DMS 273 treated with DMSO at 0.1 percent for 48 hours (cell line): ENCODE results near the gene ZNF628.
A peak's percentile ranks its signal among the peaks of the same experiment; 100 is the strongest.

Source experiments
- DNase-seq: peaks from one replicate; lab custom pipeline; 2025; lab: John Stamatoyannopoulos, UW

Gene ZNF628

DNA sequence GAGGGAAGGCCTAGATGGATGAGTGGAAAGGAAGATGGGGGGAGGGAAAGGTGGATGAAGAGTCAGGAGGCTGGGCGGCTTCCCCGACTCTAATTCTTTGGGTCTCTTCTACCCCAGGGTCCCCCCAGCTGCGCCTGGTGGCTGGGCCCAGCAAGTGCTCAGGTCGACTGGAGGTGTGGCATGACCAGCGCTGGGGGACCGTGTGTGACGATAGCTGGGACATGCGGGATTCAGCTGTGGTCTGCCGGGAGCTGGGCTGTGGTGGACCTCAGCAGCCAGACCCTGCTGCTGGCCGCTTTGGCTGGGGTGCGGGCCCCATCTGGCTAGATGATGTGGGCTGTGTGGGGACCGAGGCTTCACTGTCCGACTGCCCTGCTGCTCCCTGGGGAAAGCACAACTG lies 21.3 kb downstream of the ZNF628 start:
- DNase-seq: no peak

DNA sequence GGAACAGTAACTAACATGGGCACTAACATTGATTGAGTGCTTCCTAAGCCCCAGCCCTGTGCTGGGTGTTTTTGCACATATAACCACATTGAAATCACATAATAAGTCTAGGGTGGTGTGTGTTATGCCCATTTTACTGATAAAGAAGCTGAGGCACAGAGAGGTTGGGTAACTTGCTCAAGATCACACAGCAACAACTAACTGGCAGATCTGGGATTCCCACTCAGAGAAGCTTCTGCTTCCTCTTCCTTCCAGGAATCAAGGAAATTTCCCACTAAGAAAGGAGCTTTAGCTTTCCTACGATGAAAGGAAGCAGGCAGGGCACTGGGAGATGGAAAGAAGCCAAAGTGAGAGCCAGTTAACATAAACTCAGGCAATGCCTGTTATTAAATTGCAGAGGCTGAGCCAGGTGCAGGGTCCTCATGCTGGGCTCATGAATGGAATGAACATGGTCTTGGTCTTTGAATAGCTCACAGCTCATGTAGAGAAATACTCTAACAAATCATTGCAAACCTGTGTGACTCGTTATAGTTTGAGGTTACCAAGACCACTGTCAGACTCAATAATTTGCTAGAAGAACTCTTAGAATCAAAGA lies 21.9 kb downstream of the ZNF628 start:
- DNase-seq: no peak

DNA sequence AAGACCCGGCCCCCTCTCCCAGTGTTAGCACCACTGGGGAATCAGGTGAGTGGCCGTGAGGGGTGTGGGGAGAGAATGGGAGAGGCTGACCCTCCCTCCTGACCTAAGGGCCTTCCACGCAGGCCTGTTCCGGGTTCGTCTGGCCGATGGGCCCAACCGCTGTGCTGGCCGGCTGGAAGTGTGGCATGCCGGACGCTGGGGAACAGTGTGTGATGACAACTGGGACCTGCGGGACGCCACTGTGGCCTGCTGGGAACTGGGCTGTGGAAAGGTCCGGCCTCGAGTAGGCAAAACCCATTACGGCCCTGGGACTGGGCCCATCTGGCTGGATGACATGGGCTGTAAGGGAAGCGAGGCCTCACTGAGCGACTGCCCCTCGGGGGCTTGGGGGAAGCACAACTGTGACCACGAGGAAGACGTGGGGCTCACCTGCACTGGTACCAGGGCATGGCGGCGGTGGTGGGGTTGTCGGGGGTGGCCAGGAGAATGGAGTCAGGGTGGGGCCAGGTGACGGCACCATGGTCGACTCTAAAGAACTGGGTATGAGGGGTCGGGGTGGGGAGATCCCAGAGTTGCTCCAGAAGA lies 24.0 kb downstream of the ZNF628 start:
- no peak for DNase-seq

DNA sequence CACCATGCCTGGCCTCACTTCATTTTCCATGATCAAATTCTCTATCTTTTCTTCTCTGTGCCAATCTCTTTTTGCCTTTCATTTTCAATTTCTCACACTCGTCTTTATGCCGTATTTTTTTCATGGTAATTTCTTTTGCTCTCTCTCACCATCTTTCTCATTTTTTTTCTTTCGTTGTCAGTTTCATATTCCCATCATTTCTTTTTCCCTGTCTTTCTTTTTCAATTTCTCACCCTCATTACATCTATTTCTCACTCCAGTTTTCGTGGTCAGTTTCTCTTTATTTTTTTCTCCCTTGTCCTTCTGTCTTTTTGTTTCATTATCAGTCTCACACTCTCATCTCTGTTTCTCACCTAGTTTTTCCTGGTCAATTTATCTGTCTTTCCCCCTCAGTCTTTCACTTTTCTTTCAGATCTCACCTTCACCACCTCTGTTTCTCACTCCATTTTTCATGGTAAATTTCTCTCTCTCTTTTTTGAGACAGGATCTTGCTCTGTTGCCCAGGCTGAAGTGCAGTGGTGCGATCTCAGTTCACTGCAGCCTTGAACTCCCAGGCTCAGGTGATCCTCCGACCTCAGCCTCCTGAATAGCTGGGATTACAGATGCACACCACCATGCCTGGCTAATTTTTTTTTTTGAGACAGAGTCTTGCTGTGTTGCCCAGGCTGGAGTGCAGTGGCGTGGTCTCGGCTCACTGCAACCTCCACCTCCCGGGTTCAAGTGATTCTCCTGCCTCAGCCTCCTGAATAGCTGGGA lies 26.0 kb downstream of the ZNF628 start:
- DNase-seq: no peak

DNA sequence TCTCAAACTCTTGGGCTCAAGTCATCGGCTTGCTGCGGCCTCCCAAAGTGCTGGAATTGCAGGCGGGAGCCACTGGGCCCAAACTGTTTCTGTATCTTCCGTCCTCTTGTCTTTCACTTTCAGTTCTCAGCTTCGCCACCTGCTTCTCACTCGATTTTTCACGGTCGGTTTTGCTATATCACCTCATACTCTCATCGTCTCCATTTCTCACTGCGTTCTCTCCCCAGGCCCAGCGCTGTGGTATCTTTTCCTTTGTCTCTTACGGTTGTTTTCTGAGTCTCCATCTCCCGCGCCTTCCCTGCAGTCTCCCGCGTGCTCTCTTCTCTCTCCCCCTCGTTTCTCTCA lies 26.7 kb downstream of the ZNF628 start:
- no peak for DNase-seq

DNA sequence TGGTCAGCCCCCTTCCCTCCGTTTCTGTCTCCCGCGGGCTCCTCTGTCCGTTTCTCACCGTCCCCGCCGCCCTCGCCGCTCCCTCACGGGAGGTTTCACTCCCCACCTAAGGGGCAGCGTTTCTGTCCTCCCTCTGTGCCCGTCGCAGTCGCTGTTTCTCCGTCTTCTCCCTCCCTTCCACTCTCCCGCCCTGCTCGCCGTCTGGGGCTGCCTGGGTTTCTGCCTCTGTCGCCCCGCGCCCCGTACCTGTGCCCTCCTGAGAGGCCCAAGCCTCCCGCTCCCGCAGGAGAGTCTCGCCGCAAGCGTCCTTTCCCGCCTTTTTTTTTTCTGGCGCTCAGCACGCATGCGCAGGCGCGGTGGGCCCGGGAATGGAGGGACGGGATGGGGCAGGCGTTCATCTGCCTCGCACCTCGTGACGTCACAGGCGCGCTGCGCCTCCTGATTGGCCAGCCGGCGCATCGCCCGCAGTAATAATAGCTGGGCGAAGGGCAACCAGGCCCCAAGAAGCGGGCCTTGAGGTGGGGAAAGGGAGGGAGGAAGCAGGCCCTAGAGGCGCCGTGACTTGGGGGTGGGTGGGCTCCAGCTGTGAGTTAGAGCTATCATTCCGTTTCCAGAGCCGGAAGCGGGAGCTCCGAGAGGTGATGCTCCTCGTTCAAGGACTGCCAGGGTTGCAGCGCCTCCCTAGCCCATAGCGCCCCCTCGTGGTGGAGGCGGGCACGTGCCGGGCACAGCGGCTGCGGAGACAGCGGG lies 27.3 kb downstream of the ZNF628 start:
- peak; percentile 54 for DNase-seq

DNA sequence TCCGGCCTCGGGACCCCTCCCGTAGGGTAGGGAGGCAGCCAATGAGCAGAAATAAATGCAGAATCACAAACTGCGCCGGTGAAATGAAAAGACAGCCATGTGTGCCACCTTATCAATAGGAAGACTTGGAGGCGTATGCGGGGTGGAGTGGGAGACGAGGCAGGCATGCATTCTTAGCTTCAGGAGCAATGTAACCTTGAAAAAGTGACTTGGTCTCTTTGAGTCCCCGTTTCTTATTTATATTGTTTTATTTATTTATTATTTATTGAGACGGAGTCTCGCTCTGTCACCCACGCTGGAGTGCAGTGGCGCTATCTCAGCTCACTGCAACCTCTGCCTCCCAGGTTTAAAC lies 27.8 kb downstream of the ZNF628 start:
- no peak for DNase-seq

DNA sequence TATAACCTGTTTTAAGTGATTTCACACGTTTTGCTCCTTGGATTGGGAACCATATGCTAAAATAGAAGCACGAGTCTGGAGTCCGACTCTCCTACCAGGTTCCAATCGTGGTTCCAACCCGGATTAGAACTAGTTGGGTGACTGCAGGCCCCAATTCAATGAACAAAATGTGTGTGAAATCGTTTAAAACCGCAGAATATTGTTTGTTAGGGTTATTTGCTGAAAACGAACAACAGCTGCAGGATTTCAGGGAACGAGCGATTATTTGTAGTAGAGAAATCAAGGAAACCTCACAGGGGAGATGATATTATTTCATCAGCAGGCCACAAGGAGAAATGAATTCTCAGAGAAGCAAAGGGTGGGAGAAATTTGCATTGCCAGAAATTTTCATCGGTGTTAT lies 28.6 kb downstream of the ZNF628 start:
- DNase-seq: no peak

DNA sequence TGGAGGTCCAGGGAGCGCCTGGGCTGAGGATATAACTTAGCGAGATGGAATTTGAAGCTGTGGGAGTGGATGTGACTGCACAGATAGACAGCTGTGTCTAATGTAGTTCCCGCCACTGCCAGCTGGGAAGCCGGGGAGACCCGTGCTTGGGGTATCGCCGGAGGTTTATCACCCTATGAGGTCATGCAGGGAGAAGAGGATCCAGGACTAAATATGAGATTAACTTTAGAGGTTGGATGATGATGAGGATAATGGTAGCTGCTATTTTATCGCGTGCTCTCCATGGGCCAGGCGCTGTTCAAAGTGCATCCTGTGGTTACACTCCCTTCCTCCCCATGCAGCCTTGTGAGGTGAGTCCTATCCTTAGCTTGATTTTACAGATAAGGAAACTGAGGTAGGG lies 31.7 kb downstream of the ZNF628 start:
- no peak for DNase-seq

DNA sequence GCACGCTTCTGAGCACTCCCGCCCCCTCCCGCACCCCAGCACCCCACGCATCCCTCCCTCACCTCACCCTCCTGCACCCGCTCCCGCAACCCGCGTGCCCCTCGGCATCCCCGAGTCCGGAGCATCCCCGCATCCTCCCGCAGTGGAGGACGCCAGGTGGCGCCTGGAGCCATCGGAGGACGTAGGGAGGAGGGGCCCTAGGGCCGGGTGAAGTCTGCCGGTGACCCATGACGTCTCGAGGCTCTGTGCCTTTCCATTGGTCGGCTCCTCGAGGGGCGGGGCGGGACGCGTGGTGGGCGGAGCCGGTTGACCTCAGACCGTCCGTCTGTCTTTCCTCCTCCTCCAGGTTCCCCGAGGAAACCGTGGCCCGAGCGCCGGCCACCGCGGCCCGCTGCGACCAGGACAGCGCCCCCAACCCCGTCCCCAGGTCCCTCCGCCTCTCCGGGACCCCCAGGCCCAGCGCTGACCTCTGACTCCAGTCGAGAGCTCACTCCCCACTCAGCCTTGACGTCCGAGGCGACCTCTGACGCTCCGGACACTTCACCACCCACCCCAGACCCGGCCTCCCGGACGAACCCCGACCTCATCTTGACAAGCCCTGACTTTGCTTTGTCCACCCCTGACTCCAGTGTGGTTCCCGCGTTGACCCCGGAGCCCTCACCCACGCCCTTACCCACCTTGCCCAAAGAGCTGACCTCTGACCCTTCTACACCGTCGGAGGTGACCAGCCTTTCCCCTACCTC lies 40.6 kb downstream of the ZNF628 start:
- peak; percentile 71 for DNase-seq

DNA sequence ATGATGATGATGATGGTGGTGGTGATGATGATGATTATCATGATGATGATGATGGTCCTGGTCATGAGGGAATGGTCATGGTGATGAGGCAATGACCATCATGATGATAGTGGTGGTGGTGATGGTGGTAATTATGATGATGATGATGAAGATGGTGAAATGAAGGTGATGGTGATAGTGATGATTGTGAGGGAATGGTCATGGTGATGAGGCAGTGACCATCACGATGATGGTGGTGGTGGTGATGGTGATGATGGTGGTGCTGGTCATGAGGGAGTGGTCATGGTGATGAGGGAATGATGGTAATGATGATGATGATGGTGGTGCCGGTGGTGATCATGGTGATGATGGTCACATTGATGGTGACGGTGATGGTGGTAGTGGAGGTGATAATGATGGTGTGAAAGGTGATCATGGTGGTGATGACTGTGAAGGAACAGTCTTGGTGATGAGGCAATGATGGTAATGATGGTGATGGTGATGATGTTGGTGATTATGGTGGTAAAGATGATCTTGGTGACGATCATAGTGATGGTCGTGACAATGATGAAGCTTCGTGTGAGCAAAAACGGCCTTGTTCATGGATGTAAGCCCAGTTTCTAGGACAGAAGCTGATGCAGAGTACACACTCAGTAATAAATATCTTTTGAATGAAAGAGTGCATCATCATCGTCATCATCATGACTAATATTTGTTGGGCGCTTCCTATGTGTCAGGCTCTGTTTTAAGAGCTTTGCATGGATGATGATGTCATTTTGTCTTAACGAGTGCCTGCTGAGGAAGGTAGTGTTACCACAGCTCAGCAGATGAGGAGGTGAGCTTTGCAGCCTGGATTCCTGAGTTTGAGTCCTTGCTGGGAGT lies 43.3 kb downstream of the ZNF628 start:
- DNase-seq: no peak

DNA sequence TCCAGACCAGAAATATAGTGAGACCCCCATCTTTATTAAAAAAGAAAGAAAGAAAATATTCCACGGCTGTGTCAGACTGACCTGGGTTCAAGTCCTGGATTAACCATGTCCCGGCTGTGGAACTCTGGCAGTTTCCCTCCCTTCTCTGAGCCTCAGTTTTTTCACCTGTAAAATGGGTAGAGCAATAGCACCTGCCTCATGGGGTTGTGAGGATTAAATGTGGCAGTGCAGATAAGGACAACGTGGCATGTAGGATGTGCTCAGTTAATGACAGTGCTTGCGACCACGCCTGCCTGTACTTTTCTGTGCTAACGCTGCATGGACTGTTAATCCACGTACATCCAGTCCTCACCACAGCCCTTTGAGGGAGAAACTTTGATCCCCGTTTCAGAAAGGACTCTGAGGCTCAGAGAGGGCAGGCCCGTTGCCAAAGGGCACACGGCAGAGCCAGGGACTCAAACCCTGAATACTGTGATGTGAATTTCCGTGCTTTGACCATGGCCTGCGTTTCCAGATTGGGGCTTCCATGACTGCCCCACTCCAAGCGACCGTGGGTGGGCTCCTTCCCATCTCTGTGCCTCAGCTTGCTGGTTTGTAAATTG lies 44.4 kb downstream of the ZNF628 start:
- DNase-seq: no peak

DNA sequence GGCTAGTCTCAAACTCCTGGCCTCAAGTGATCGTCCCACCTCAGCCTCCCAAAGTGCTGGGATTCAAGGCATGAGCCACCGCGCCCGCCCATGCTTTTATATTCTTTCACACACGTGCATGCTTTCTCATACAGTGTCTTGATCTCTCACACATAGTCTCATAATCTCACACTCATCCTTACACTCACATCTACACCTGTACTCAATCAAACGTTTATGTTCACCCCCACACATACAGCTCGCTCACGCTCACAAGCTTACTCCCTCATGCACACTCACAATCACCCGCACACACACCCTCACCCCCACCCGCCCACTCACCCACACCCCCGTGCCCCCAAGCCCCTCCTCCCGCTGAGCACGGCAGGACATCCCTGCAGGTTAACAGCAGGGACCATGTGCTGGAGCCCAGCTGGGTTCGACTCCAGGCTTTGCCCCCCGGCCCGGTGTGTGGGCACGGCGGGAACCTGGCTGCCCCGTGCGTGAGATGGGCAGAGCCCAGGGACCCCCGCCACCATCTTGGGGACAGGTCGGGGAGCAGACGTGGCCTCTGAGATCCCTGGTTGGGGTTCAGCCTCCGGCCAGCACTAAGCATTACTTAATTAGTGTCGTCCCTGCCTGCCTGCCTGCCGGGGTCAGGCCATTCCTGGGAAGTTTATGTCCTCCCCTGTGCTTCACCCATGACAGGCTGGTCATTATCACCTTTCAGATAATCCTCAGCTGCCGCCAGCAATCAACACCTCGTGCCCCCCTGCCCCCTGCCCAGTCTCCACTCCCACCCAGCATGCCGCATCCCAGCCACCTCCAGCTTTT lies 49.1 kb downstream of the ZNF628 start:
- no peak for DNase-seq

DNA sequence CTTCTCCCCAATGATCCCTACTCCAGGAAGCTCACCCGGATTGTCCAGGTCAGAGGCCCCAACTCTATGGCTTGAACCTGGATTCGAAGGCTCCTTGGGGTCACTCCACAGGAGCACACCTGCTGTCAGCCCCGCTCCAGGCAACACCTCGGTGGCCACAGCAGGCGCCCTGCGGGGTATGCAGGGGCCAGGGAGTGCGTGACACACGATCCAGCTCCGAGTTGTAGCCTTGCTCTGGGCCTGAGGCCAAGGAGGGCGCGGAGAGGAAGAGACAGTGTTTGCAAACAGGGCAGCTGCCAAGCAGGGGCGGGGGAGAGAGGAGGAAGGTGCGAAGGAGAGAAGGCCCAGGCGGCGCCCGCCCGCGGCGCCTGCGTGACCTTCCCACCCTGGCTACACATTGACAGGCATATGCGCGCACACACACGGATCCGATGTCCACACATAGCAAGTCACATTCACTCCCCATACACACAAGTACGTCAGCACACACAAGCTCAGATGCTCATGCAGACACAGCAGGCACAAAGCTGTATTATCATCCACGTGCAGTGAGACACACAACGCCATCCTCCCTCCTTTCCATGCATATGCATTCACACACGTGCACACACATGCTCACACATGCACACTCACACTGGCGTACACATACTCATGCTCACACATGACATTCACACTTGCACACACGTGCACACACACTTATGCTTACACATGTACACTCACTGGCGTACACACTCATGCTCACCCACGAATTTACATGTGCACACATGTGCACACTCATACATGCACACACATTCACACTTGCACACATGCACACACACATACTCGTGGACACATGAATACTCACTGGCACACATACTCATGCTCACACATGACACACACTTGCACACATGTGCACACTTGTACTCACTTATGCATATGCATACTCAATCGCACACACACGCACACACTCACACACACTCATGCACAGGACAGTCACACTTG lies 50.1 kb downstream of the ZNF628 start:
- DNase-seq: peak; percentile 88

DNA sequence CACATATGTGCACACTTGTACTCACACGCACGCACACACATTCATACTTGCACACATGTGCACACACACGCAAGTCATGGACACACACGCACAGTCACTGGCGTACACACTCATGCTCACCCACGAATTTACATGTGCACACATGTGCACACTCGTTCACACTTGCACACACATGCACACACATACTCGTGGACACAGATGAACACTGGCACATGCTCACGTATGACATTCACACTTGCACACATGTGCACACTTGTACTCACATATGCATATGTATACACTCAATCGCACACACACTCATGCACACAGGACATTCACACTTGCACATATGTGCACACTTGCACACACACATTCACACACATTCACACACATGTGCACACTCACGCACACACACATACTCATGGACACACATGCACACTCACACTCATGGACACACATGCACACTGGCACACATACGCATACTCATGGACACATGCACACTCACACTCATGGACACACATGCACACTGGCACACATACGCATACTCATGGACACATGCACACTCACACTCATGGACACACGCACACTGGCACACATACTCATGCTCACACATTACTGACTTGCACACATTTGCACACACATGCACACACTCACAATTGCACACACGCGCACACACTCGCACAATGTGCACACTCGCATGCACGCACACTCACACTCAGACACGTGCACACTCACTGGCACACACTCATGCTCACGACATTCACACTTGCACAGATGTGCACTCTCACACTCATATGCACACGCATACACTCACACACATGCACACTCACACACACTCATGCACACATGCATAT lies 51.0 kb downstream of the ZNF628 start:
- no peak for DNase-seq

DNA sequence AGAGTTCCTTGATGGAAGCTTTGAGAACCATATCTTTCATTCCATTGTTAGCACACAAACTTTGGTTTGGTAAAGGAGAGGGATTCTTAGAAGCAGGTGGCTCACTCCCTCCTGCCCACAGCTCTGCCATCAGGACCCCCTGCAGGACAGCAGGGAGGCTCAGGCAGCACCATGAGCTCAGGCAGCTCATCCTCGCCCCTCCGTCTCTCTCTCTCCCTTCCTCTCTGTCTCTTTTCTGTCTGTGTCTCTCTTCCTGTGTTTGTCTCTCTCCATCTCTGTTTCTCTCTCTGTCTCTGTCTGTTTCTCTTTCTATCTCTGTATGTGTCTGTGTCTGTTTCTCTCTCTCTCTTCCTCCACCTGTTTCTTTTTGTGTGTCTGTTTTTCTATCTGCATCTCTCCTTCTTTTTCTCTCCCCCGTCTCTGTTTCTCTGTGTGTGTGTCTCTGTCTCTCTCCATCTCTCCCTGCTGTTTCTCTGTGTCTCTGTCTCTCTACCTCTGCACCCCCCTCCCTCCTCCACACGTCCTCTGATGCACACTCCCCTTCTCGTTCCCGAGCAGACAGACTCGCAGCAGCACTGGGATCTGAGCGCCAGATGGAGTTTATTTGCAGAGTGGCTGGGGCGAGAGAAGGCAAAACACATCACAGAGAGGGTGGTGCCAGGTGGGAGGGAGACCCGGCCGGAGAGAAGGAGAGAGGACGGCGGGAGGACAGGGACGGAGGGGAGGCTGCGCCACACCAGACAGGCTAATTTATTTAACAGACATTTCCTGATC lies 51.8 kb downstream of the ZNF628 start:
- DNase-seq: peak; percentile 94

DNA sequence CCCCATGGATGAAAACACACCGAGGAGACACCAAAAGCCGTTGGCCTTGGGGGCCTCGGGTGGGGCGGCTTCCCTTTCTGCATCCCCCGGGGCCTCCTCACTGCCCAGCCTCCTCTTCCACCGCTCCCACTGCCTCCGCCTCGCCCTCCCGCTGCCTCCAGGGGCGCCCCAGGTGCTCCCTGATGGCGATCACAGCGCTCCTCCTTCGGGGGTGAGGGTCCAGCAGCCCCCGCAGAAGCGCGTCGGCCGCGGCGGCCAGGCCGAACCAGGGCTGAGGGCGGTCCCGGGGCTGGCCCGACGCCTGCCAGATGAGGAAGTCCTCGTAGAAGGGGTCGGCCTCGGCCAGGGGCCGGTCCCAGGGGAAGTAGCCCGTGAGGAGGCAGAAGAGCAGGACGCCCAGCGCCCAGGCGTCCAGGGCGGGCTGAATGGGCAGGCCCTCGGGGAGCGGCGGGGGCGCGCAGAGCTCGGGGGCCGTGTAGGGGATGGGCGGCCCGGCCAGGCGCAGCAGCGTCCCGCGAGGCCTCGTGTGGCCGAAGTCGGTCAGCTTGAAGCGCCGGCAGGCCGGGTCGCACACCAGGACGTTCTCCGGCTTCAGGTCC lies 53.3 kb downstream of the ZNF628 start:
- DNase-seq: no peak
